Measurements from ENCODE around the gene IL1RL2. TPM values are rescaled to one million over a fixed set of nuclear protein-coding genes. Genes with fewer than 3 reads are reported as not detected.
A peak's percentile ranks its signal among the peaks of the same experiment; 100 is the strongest.

IL1RL2 gene
- total RNA-seq, 1 experiment from 2014 or later, result not detected

- Histone ChIP-seq H4K20me1 (ENCODE audit: insufficient read depth) (no peaks in the 10 kb centered on the region), H3K9me3 (ENCODE audit: control insufficient read depth in 1 of 2, insufficient read depth in 1 of 2, low read depth in 1 of 2, low read length in 2 of 2) (no peaks in the 10 kb centered on the region), H3K27ac (ENCODE audit: low read depth, low read length) (peak within 1 kb of the TSS; percentile 51; the same call in 1 of the 2 replicates), H3K9ac (ENCODE audit: low read length) (peak within 1 kb of the TSS; percentile 60), H3K4me3 (replicated peaks in 1 of 2; ENCODE audit: low read depth in 1 of 2, low read length in 2 of 2) (peak within 1 kb of the TSS; percentile 53 to 74), H3K36me3 (ENCODE audit: control insufficient read depth in 1 of 2, insufficient read depth in 2 of 2, low read length in 2 of 2) (no peaks in the 10 kb centered on the region), H3K27me3 (ENCODE audit: insufficient read depth, low read length) (no peaks in the 10 kb centered on the region), H3K9me2 (ENCODE audit: insufficient read depth) (no peaks in the 10 kb centered on the region; the same call in 1 of the 2 replicates), H3K4me2 (ENCODE audit: low read length) (peak within 1 kb of the TSS; percentile 96), H3K79me2 (ENCODE audit: insufficient read depth, low read length) (no peaks in the 10 kb centered on the region), H3K4me1 (ENCODE audit: control insufficient read depth in 1 of 2, insufficient read depth in 2 of 2, low read length in 2 of 2) (peaks cover 0 to 20% of the 10 kb centered on the region in 2 experiments; a peak in 2 of 4 replicates), H2AFZ (ENCODE audit: low read depth, low read length, poor library complexity, severe bottlenecking) (peak within 1 kb of the TSS; percentile 89)
- ATAC-seq, result peak; percentile 95
- CTCF ChIA-PET, result interaction anchor here (0.7 to 1.8 kb wide), 4 partner anchors 24 to 122 kb away, joined by 3 to 8 read pairs (median 3); no protein-coding TSS in a partner anchor
- intact Hi-C loops (cut with micrococcal nuclease), result no loop called here
- RAD21 ChIA-PET (ENCODE audit: low non-redundant PET in 1 of 2, low total read pairs in 2 of 2, uncharacterized antibody in 2 of 2, unreplicated experiment in 2 of 2), result no interaction called here
- no TSS peak for BruUV-seq (replicated peaks)
- POLR2A ChIA-PET, result no interaction called here
- no peak for DNase-seq (ENCODE audit: low read depth, low spot score)
- TF ChIP-seq CEBPB (IDR thresholded peaks at IDR 0.05; ENCODE audit: low read depth), result no peak
- peak; percentile 55; the same call in 1 of the 2 replicates for TF ChIP-seq ZFX (IDR thresholded peaks at IDR 0.05)
- peak; percentile 77 for TF ChIP-seq POLR2AphosphoS5 (IDR thresholded peaks at IDR 0.05; ENCODE audit: low read depth, low read length)
- TF ChIP-seq, protein P1, sequence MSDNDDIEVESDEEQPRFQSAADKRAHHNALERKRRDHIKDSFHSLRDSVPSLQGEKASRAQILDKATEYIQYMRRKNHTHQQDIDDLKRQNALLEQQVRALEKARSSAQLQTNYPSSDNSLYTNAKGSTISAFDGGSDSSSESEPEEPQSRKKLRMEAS (IDR thresholded peaks at IDR 0.05), result no peak
- no peak for TF ChIP-seq FOSL1 (IDR thresholded peaks at IDR 0.05; ENCODE audit: low read depth)
- no peak for TF ChIP-seq SIN3A (IDR thresholded peaks at IDR 0.05; ENCODE audit: low read depth)
- no peak; the same call in 1 of the 2 replicates for TF ChIP-seq RAD21 (IDR thresholded peaks at IDR 0.05; ENCODE audit: low read depth)
- no peak for TF ChIP-seq JUND (IDR thresholded peaks at IDR 0.05)
- no peak for TF ChIP-seq ATF3 (IDR thresholded peaks at IDR 0.05)
- peak; percentile 84 for TF ChIP-seq EGR1 (IDR thresholded peaks at IDR 0.05; ENCODE audit: low read depth)
- TF ChIP-seq, protein P2, sequence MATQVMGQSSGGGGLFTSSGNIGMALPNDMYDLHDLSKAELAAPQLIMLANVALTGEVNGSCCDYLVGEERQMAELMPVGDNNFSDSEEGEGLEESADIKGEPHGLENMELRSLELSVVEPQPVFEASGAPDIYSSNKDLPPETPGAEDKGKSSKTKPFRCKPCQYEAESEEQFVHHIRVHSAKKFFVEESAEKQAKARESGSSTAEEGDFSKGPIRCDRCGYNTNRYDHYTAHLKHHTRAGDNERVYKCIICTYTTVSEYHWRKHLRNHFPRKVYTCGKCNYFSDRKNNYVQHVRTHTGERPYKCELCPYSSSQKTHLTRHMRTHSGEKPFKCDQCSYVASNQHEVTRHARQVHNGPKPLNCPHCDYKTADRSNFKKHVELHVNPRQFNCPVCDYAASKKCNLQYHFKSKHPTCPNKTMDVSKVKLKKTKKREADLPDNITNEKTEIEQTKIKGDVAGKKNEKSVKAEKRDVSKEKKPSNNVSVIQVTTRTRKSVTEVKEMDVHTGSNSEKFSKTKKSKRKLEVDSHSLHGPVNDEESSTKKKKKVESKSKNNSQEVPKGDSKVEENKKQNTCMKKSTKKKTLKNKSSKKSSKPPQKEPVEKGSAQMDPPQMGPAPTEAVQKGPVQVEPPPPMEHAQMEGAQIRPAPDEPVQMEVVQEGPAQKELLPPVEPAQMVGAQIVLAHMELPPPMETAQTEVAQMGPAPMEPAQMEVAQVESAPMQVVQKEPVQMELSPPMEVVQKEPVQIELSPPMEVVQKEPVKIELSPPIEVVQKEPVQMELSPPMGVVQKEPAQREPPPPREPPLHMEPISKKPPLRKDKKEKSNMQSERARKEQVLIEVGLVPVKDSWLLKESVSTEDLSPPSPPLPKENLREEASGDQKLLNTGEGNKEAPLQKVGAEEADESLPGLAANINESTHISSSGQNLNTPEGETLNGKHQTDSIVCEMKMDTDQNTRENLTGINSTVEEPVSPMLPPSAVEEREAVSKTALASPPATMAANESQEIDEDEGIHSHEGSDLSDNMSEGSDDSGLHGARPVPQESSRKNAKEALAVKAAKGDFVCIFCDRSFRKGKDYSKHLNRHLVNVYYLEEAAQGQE (IDR thresholded peaks at IDR 0.05; ENCODE audit: low read depth), result no peak
- TF ChIP-seq POLR2A (IDR thresholded peaks at IDR 0.05; ENCODE audit: borderline replicate concordance, extremely low read depth, insufficient read depth, insufficient read length), result peak; percentile 48
- no peak for TF ChIP-seq ZBTB33 (IDR thresholded peaks at IDR 0.05; ENCODE audit: extremely low read depth, insufficient replicate concordance, low read length)
- TF ChIP-seq ELF1 (IDR thresholded peaks at IDR 0.05; ENCODE audit: borderline replicate concordance, low read depth), result no peak
- TF ChIP-seq ZNF274 (IDR thresholded peaks at IDR 0.05; ENCODE audit: low read depth, low read length), result no peak
- TF ChIP-seq YY1 (IDR thresholded peaks at IDR 0.05; ENCODE audit: extremely low read depth, insufficient replicate concordance, low read depth, low read length), result no peak
- no peak for TF ChIP-seq TCF7L2 (IDR thresholded peaks at IDR 0.05; ENCODE audit: borderline replicate concordance, extremely low read depth, insufficient read depth, insufficient read length)
- TF ChIP-seq SP1 (IDR thresholded peaks at IDR 0.05; ENCODE audit: low read depth), result no peak
Observed at GRCh38 chr2:102141970-102142828, 44.6 kb upstream of the IL1RL2 start, which contains the start of gene IL1R1. Gene IL1R1 (plus strand): TSS chr2:102142746. CDS start chr2:102157725, 14,979 bp downstream.

All from HCT116 (cell line).